Panc1 (cell line): ENCODE measurements around the gene ACCS.

Experiments
- CTCF ChIP-seq: fragments of 450-650 bp; IDR thresholded peaks from 2 replicates; pipeline ENCODE4 v1.5.1; 2017; ENCODE audit warnings: mild to moderate bottlenecking
- POLR2AphosphoS5 ChIP-seq: IDR thresholded peaks from 2 replicates; pipeline ENCODE4 v1.6.1; 2012; ENCODE audit warnings: mild to moderate bottlenecking, low read depth, low read length, moderate library complexity
- REST ChIP-seq, 2 experiments: IDR thresholded peaks; 2 replicates each; pipeline ENCODE4 v1.6.1; 2011 to 2012; ENCODE audit warnings: low read depth in 2 of 2, control low read depth in 1 of 2, low read length in 1 of 2, mild to moderate bottlenecking in 1 of 2, moderate library complexity in 1 of 2; ENCODE audit not compliant: insufficient read depth in 1 of 2
- SIN3A ChIP-seq: IDR thresholded peaks from 2 replicates; pipeline ENCODE4 v1.6.1; 2012; ENCODE audit warnings: low read depth, mild to moderate bottlenecking, low read length, moderate library complexity, borderline replicate concordance; ENCODE audit not compliant: insufficient read depth
- TCF7L2 ChIP-seq: IDR thresholded peaks from 2 replicates; pipeline ENCODE4 v1.6.1; 2011; ENCODE audit warnings: mild to moderate bottlenecking, low read depth, low read length, inconsistent platforms

GRCh38 chr11:44126304-44126703 lies 60.2 kb downstream of the ACCS start:
- TF ChIP-seq CTCF (no peak), POLR2AphosphoS5 (no peak), REST (IDR thresholded peaks at IDR 0.05; ENCODE audit: insufficient read depth in 1 of 2, low read depth in 2 of 2, low read length in 1 of 2) (no peak), TCF7L2 (no peak), SIN3A (no peak)
